DOHH2 (cell line): ENCODE measurements around the gene MYOF.

ENCODE experiments used
- EZH2phosphoT487 ChIP-seq: fragments of 200-600 bp; sonication (generic); IDR thresholded peaks from 2 replicates; pipeline ENCODE4 v1.6.1; 2017; ENCODE audit warnings: borderline replicate concordance, mild to moderate bottlenecking, antibody characterized with exemption, low read length, moderate library complexity, mixed read lengths
- TF ChIP-seq, protein P1 (sequence below): fragments of 200-600 bp; sonication (generic); IDR thresholded peaks from one replicate; pipeline ENCODE4 v1.5.1; 2014; ENCODE audit warnings: antibody characterized with exemption, mild to moderate bottlenecking, low read depth, low read length; ENCODE audit not compliant: poor library complexity, severe bottlenecking

DNA sequence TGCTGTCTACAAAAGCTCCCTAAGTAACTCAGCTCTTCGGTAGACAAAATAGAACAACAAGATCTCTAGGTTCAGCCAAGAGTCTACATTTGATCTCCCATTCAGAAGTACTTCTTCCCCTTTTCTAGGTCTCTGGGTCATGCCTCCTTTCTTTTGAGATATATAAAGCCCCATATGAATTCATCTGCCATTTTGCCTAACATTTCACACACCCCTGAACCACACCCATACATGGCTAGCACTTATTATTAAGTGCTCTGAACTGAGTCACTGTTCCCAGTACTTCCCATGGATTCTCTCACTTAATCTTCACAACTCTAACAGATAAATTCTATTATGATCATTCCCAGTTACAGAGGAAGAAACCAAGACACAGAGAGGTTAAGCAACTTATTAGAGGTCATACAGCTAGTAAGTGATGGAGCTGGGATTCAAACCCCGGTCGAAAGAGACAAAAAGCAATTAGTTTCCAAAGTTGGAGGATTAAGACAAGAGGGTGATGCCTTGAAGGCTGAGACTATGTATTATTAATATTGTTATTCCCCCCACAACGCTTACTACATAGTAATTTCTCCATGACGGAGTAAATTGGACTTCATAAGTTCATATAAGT is 17.3 kb downstream of the MYOF start:
- TF ChIP-seq, protein P1, sequence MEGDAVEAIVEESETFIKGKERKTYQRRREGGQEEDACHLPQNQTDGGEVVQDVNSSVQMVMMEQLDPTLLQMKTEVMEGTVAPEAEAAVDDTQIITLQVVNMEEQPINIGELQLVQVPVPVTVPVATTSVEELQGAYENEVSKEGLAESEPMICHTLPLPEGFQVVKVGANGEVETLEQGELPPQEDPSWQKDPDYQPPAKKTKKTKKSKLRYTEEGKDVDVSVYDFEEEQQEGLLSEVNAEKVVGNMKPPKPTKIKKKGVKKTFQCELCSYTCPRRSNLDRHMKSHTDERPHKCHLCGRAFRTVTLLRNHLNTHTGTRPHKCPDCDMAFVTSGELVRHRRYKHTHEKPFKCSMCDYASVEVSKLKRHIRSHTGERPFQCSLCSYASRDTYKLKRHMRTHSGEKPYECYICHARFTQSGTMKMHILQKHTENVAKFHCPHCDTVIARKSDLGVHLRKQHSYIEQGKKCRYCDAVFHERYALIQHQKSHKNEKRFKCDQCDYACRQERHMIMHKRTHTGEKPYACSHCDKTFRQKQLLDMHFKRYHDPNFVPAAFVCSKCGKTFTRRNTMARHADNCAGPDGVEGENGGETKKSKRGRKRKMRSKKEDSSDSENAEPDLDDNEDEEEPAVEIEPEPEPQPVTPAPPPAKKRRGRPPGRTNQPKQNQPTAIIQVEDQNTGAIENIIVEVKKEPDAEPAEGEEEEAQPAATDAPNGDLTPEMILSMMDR, result no peak
- TF ChIP-seq EZH2phosphoT487, result no peak
